Erythroblast (primary cell): ENCODE results near the gene HK2.

Experiments
- GATA1 ChIP-seq: IDR thresholded peaks from 2 replicates; pipeline ENCODE4 v1.6.1; 2011; ENCODE audit warnings: low read depth, mild to moderate bottlenecking, control low read depth, low read length, moderate library complexity
- POLR2A ChIP-seq: IDR thresholded peaks from 2 replicates; pipeline ENCODE4 v1.6.1; 2011; ENCODE audit warnings: mild to moderate bottlenecking, low read length

DNA sequence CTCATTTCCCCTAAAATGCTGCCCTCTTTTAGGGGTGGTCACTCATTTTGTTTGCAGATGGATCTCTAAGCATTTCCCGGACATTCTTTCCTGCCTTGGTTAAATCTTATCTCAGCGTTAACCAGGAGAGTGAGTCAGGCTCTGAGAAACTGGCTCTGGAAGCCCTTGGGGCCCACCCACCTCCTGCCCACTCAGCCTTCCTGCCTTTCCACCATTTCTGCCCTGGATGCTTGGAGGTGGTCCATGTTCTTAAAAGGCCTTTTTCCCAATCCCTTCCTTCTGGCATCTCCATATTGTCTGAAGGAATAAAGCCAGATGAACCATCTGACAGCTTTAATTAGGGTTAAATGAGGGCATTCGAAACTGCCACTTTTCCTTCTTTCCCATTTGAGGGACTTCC, 9.5 kb downstream of the HK2 start:
- no peak for TF ChIP-seq POLR2A
- TF ChIP-seq GATA1 = no peak
